Coronary artery (tissue), 2 donors: Measurements from ENCODE around the gene MYBPC1.
A peak's percentile ranks its signal among the peaks of the same experiment; 100 is the strongest.

Experiments
- DNase-seq: peaks from one replicate; pipeline ENCODE4 v3.0.0-alpha.2; 2017; ENCODE audit warnings: low spot score
- H3K27ac ChIP-seq, 2 donors: fragments of 200-600 bp; sonication (generic); one replicate each; pipeline ENCODE4 v1.5.1; 2016 to 2019
- H3K4me3 ChIP-seq: fragments of 200-600 bp; sonication (generic); 2 replicates; pipeline ENCODE4 v1.5.1; 2016; ENCODE audit warnings: mild to moderate bottlenecking, moderate library complexity
- TF ChIP-seq, protein P1 (sequence below): fragments of 200-600 bp; sonication (generic); IDR thresholded peaks from one replicate; pipeline ENCODE4 v1.5.1; 2019; ENCODE audit warnings: antibody characterized with exemption

The MYBPC1 gene

DNA sequence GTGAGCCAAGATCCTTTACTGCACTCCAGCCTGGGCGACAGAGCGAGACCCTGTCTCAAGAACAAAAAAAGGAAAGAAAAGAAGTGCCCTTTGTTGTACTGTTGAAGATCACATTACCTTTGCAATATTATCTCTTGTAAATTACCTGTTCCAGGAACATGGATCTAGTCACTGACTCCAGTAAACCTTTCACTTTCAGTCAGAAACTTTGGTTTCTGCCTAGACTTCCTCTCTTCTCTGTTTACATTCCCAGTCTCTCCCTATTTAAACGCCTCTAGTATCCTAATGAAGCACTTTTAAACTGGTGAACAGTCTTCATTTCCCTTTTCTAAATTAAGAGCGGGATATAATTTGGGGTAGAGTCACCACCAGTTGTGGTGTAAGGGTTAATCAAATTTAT lies 115.5 kb downstream of the MYBPC1 start:
- TF ChIP-seq, protein P1, sequence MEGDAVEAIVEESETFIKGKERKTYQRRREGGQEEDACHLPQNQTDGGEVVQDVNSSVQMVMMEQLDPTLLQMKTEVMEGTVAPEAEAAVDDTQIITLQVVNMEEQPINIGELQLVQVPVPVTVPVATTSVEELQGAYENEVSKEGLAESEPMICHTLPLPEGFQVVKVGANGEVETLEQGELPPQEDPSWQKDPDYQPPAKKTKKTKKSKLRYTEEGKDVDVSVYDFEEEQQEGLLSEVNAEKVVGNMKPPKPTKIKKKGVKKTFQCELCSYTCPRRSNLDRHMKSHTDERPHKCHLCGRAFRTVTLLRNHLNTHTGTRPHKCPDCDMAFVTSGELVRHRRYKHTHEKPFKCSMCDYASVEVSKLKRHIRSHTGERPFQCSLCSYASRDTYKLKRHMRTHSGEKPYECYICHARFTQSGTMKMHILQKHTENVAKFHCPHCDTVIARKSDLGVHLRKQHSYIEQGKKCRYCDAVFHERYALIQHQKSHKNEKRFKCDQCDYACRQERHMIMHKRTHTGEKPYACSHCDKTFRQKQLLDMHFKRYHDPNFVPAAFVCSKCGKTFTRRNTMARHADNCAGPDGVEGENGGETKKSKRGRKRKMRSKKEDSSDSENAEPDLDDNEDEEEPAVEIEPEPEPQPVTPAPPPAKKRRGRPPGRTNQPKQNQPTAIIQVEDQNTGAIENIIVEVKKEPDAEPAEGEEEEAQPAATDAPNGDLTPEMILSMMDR = no peak
- Histone ChIP-seq H3K27ac (no peak overlapping the region), H3K4me3 (no peak overlapping the region)
- no peak for DNase-seq

DNA sequence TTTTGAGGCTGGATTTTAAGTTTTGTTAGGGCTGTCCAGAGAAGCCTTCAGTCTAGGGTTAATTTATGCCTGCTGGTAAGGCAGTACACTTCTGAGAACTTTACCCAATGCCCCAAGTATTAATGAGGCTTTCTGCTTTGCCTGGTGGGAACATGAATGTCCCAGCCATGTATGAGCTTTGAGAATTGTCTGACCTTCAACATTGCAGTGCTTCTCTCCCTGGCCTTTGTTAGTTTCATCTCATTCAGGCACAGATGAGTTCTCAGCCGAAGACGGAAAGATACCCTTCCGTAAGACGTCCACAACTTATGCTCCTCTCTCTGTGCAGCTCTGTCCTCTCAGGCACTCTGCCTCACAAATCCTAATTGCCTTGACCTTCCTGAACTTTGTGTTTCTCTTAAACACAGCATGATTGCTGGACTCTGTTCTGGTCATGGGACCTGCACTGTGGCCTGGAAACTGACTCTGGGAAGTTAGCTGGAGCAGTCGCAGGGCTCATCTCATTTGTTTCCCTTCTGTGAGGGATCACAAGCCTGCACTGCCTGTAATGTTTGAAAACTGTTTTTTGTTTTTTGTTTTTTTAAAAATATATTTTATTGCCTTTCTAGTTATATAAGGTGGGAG lies 118.4 kb downstream of the MYBPC1 start:
- TF ChIP-seq, protein P1 = no peak
- H3K27ac ChIP-seq = peak overlapping the region; percentile 42 to 65
- DNase-seq = no peak
- peak overlapping the region; percentile 34 for H3K4me3 ChIP-seq

DNA sequence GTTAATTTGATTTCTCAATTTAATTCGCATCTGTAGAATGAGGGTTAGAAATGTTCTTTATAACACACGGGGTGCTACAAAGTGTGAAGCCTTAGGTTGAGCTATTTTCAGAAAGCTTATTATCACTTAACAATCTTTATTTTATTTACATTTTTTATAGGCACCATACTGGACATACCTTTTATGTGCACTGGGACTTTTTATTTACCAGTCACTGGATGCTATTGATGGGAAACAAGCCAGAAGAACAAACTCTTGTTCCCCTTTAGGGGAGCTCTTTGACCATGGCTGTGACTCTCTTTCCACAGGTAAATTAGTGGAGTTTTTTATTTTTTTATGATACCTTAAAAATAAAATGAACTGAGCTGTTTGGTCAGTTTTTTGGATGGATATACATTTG lies 119.2 kb downstream of the MYBPC1 start:
- TF ChIP-seq, protein P1 = no peak
- Histone ChIP-seq H3K4me3 (no peak overlapping the region), H3K27ac (no peak overlapping the region)
- no peak for DNase-seq

DNA sequence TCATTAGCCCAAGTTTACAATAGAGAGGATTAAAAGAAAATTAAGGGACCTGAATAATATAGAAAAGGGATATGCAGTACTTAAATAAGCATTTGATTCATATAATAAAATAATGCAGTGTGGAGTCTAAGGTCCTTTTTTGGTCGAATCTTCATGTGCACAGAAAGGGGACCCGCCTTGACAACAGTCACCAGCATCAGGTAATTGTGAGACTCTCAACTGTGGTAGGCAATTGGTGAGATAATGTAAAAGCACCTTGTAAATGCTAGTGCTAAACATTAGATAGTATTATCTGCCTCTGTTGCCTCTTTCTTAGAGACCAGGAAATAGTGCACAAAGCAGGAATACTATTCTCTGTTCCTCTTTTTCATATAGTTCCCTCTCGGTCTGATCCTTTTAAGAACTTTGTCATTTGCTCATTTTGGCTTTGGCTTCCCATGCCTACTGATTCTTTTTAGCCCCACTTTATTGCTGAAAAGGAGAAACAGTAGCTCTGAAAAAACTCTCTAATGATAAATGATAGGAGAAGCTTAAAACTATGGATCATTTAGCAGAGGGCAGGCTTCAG lies 120.2 kb downstream of the MYBPC1 start:
- Histone ChIP-seq H3K4me3 (no peak overlapping the region), H3K27ac (no peak overlapping the region)
- DNase-seq = no peak
- TF ChIP-seq, protein P1 = no peak

DNA sequence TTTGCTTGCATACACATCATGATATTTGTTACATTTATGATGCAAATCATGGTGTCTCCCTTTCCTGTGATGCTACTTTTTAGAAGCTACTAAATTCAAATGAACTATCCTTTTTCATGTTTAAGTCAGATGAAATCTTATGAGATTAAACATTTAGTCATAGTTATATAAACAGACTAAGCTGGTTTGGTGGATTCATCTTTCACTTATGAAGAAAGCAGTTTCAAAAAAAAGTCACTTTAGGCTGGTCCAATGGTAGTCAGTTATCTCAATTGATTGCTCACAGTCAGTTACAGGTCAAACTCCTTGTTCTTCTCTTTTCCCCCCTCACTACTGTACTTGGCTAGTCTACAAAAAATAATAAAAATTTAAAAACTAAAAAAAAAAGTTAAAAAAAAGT lies 124.8 kb downstream of the MYBPC1 start:
- no peak for DNase-seq
- TF ChIP-seq, protein P1 = no peak
- H3K4me3 ChIP-seq = no peak overlapping the region
- no peak overlapping the region for H3K27ac ChIP-seq

DNA sequence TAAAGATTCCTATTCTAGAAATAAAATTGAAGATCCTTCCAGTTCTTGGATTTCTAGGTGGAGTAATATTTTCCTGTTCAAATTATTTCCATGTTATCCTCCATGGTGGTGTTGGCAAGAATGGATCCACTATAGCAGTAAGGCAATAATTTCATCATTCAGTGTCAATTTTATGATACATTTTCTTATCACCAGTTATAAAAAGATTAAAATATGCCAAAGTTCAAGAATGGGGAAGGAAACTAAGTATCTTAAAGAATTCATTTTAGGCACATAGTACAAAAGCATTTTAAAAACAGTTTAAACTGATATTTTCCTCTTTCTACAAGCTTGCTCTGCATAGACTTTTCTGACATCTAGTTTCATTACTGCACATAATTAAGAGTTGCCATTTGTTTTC lies 125.3 kb downstream of the MYBPC1 start:
- TF ChIP-seq, protein P1 = no peak
- no peak for DNase-seq
- Histone ChIP-seq H3K4me3 (no peak overlapping the region), H3K27ac (no peak overlapping the region)

DNA sequence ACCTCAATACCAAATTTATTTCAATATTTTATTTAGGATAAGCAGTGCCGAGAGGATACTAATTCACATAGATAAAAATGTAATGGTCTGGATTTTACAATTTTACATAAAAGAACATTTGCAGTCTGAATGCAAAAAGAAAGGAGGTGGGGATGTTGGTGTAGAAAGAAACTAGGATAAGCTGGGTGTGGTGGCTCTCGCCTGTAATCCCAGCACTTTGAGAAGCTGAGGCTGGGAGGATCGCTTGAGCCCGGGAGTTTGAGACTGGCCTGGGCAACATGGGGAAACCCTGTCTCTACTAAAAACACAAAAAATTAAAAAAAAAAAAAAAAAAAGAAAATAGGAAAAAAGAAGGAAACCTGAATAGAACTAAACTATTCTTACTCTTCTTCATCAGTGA lies 127.6 kb downstream of the MYBPC1 start:
- TF ChIP-seq, protein P1 = no peak
- H3K4me3 ChIP-seq = no peak overlapping the region

More for the DNA sequence above, 127.6 kb downstream of the MYBPC1 start:
- no peak for DNase-seq
- no peak overlapping the region for H3K27ac ChIP-seq
